Measurements from ENCODE around the gene HCFC1.
A peak's percentile ranks its signal among the peaks of the same experiment; 100 is the strongest.

Gene HCFC1

DNA sequence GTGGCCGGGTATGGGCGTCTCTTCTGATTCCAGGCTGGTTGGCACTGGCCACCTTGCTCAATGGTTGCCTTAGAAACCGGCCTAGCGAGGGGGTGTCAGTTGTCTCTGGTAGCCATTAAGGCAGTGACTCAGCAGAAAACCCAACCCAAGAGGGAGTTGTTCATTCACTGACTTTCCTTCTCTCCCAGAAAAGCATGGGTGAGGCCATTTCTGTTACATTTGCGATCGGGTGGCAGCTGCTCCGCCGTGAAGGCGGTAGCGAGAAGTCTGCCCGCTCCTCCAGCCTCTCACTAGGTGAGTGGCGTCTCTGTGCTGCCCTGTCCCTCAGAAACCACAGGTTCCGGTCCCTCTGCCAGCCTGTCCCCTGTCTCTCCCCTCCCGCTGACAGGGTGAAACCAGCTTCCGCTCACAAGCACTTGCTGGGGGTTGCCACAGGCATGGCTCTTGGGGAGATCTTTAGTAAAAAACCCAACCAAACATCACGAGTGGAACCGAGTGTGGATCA is 30.6 kb upstream of the HCFC1 start:
- TF ChIP-seq EZH2 (optimal IDR thresholded peaks at IDR 0.05; ENCODE audit: low read depth, low read length) (no peak), CTCF (IDR thresholded peaks at IDR 0.05; ENCODE audit: low read length) (no peak), EZH2phosphoT487 (IDR thresholded peaks at IDR 0.05; ENCODE audit: low read length) (no peak)
- H3K27me3 ChIP-seq (replicated peaks; ENCODE audit: insufficient read depth, low read length): no peaks in the 10 kb centered on the region
- no peaks in the 10 kb centered on the region for H3K79me2 ChIP-seq (ENCODE audit: low read length)
- H3K4me1 ChIP-seq (ENCODE audit: low read length): peaks cover 13% of the 10 kb centered on the region
- no peaks in the 10 kb centered on the region for H3K36me3 ChIP-seq (replicated peaks; ENCODE audit: insufficient read depth, low read length)
- H3F3A ChIP-seq (ENCODE audit: insufficient read depth, low read length): no peaks in the 10 kb centered on the region
- no peaks in the 10 kb centered on the region for H4K20me1 ChIP-seq (ENCODE audit: insufficient read depth, low read length)
- peak overlapping the region; percentile 15; the same call in 1 of the 2 replicates for H3K4me3 ChIP-seq (ENCODE audit: low read length)
- no peaks in the 10 kb centered on the region for H3K9me3 ChIP-seq (replicated peaks; ENCODE audit: insufficient read depth, low read length)
- peak overlapping the region; percentile 10; the same call in 1 of the 2 replicates for H2AFZ ChIP-seq (ENCODE audit: low read length)
- H3K4me2 ChIP-seq (ENCODE audit: low read depth, low read length): peak overlapping the region; percentile 71
- DNase-seq: peak; percentile 67
- peak overlapping the region; percentile 80 for H3K27ac ChIP-seq (ENCODE audit: low read length)
- no peaks in the 10 kb centered on the region for H3K9me2 ChIP-seq (replicated peaks; ENCODE audit: insufficient read depth, low read length)
- H3K9ac ChIP-seq (ENCODE audit: low read length): peak overlapping the region; percentile 33

DNA sequence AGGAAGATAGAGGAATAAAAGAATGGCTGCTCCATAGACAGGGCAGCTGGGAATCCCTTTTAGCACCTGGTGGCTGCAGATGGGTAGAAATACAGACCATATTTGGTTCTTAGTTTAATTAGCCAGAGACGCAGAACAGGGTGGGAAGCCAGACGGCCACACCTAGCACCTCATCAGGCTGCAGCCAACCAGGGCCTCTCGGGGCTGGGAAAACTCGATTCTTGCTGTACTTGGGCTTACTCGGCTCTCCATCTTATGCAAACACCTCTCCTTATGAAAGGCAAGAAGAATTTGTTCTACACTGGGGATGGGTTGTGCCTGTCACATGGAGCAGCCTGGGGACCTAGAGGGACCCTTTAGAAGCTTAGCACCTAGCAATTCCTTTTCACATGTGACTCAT is 28.4 kb upstream of the HCFC1 start:
- no peak overlapping the region for H3K4me2 ChIP-seq (ENCODE audit: low read depth, low read length)
- no peaks in the 10 kb centered on the region for H3F3A ChIP-seq (ENCODE audit: insufficient read depth, low read length)
- no peaks in the 10 kb centered on the region for H3K9me3 ChIP-seq (replicated peaks; ENCODE audit: insufficient read depth, low read length)
- TF ChIP-seq EZH2phosphoT487 (IDR thresholded peaks at IDR 0.05; ENCODE audit: low read length): no peak
- no peak for TF ChIP-seq EZH2 (optimal IDR thresholded peaks at IDR 0.05; ENCODE audit: low read depth, low read length)
- no peak for TF ChIP-seq CTCF (IDR thresholded peaks at IDR 0.05; ENCODE audit: low read length)
- no peaks in the 10 kb centered on the region for H3K9me2 ChIP-seq (replicated peaks; ENCODE audit: insufficient read depth, low read length)
- no peak for DNase-seq
- no peak overlapping the region for H3K9ac ChIP-seq (ENCODE audit: low read length)
- H3K36me3 ChIP-seq (replicated peaks; ENCODE audit: insufficient read depth, low read length): no peaks in the 10 kb centered on the region
- no peak overlapping the region for H2AFZ ChIP-seq (ENCODE audit: low read length)
- H3K27me3 ChIP-seq (replicated peaks; ENCODE audit: insufficient read depth, low read length): no peaks in the 10 kb centered on the region
- no peak overlapping the region for H3K27ac ChIP-seq (ENCODE audit: low read length)
- no peak overlapping the region for H3K4me3 ChIP-seq (ENCODE audit: low read length)
- H3K79me2 ChIP-seq (ENCODE audit: low read length): no peaks in the 10 kb centered on the region
- H3K4me1 ChIP-seq (ENCODE audit: low read length): peaks cover 13% of the 10 kb centered on the region
- H4K20me1 ChIP-seq (ENCODE audit: insufficient read depth, low read length): no peaks in the 10 kb centered on the region

GRCh38 chrX:153999359-154000037 is 27.9 kb upstream of the HCFC1 start:
- Histone ChIP-seq H3K9ac (ENCODE audit: low read length) (no peak overlapping the region), H3K27ac (ENCODE audit: low read length) (no peak overlapping the region), H3K4me1 (ENCODE audit: low read length) (peaks cover 13% of the 10 kb centered on the region), H3K79me2 (ENCODE audit: low read length) (no peaks in the 10 kb centered on the region), H3K9me3 (replicated peaks; ENCODE audit: insufficient read depth, low read length) (no peaks in the 10 kb centered on the region), H3K9me2 (replicated peaks; ENCODE audit: insufficient read depth, low read length) (no peaks in the 10 kb centered on the region), H3F3A (ENCODE audit: insufficient read depth, low read length) (no peaks in the 10 kb centered on the region), H3K4me2 (ENCODE audit: low read depth, low read length) (no peak overlapping the region), H3K27me3 (replicated peaks; ENCODE audit: insufficient read depth, low read length) (no peaks in the 10 kb centered on the region), H3K4me3 (ENCODE audit: low read length) (no peak overlapping the region), H4K20me1 (ENCODE audit: insufficient read depth, low read length) (no peaks in the 10 kb centered on the region), H2AFZ (ENCODE audit: low read length) (no peak overlapping the region), H3K36me3 (replicated peaks; ENCODE audit: insufficient read depth, low read length) (no peaks in the 10 kb centered on the region)
- DNase-seq: no peak
- TF ChIP-seq EZH2 (optimal IDR thresholded peaks at IDR 0.05; ENCODE audit: low read depth, low read length) (no peak), EZH2phosphoT487 (IDR thresholded peaks at IDR 0.05; ENCODE audit: low read length) (no peak), CTCF (IDR thresholded peaks at IDR 0.05; ENCODE audit: low read length) (no peak)
